Bronchial epithelial cell (primary cell): Measurements from ENCODE around the gene LIPH. TPM values are rescaled to one million over a fixed set of nuclear protein-coding genes. Genes with fewer than 3 reads are reported as not detected.

ENCODE experiments used
- DNase-seq: peaks from one replicate; pipeline ENCODE4 v3.0.0-alpha.2; 2010; ENCODE audit warnings: low read depth
- FAIRE-seq: peaks from 2 replicates; lab custom pipeline; 2011; peaks lifted over from hg19 to GRCh38; lab: Jason Lieb, UNC
- H3K27me3 ChIP-seq: 2 replicates; pipeline ENCODE4 v1.5.1; 2011; ENCODE audit warnings: low read length; ENCODE audit not compliant: control insufficient read depth, insufficient read depth
- H3K36me3 ChIP-seq: 2 replicates; pipeline ENCODE4 v1.5.1; 2011; ENCODE audit warnings: low read length; ENCODE audit not compliant: control insufficient read depth, insufficient read depth
- H3K4me3 ChIP-seq: 2 replicates; pipeline ENCODE4 v1.5.1; 2011; ENCODE audit warnings: mild to moderate bottlenecking, low read depth, low read length, control low read depth
- total RNA-seq: library from RNA; depleted of rRNA; stranded (reverse); fragments of >200 nt; gene quantifications from 2 replicates; pipeline ENCODE4 v1.2.1, GENCODE V29; 2014
- TF ChIP-seq, protein P1 (sequence below): IDR thresholded peaks from 2 replicates; pipeline ENCODE4 v1.5.1; 2011; ENCODE audit warnings: mild to moderate bottlenecking, moderate library complexity, low read length, control low read depth, inconsistent platforms; ENCODE audit not compliant: insufficient read depth, severe bottlenecking

LIPH gene
- total RNA-seq, 1 donor from 2014 or later = 1.8 TPM

DNA sequence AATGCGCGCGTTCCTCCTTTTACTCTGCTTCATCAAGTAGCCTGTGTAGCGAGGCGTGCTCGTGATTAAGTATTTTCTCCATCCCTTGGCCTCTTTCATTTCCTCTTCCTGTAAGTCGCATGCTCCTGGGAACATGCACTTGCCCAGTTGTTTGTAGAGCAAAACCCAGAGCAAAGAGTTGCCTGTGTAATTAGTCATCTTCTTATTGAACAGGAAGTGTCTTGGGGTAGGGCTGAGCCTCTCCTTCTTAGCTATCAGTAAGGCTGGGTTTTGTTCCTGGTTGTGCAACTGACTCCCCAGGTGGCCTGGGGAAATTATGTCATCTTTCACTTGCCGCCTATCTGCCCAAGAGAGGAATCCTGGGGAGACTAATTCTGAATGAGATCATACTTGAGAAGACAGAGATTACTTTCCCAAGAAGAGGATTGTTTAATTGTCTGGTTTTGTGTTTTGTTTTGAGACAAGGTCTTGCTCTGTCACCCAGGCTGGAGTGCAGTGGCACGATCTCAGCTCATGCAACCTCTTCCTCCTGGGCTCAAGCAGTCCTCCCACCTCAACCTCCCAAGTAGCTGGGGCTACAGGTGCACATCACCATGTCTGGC lies 14.9 kb downstream of the LIPH start:
- FAIRE-seq (peak; percentile 97), DNase-seq (peak; percentile 100)
- H3K4me3 ChIP-seq = no peak overlapping the region

DNA sequence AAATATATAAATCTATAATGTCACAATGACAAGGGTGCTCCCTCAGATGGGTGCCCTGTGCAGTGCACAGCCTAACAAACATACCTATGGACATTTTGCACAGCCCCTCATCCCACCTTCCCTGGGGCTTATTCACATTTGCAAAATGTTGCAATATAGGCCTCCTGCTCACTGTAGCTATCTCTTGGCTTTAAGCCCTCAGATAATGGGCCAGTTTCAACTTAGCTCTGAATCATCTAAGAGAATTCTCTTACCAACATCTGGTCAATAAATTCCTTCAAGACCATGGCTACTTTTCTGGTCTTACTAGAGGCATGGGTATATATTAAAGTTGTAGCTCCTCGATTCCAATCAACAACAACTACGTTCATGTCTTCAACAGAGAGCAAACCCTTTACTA lies 17.9 kb downstream of the LIPH start:
- TF ChIP-seq, protein P1, sequence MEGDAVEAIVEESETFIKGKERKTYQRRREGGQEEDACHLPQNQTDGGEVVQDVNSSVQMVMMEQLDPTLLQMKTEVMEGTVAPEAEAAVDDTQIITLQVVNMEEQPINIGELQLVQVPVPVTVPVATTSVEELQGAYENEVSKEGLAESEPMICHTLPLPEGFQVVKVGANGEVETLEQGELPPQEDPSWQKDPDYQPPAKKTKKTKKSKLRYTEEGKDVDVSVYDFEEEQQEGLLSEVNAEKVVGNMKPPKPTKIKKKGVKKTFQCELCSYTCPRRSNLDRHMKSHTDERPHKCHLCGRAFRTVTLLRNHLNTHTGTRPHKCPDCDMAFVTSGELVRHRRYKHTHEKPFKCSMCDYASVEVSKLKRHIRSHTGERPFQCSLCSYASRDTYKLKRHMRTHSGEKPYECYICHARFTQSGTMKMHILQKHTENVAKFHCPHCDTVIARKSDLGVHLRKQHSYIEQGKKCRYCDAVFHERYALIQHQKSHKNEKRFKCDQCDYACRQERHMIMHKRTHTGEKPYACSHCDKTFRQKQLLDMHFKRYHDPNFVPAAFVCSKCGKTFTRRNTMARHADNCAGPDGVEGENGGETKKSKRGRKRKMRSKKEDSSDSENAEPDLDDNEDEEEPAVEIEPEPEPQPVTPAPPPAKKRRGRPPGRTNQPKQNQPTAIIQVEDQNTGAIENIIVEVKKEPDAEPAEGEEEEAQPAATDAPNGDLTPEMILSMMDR = no peak
- Histone ChIP-seq H3K27me3 (no peaks in the 10 kb centered on the region), H3K36me3 (no peaks in the 10 kb centered on the region), H3K4me3 (no peak overlapping the region)
- DNase-seq = peak; percentile 47
- FAIRE-seq = no peak

More for the DNA sequence above, 14.9 kb downstream of the LIPH start:
- Histone ChIP-seq H3K27me3 (no peaks in the 10 kb centered on the region), H3K36me3 (no peaks in the 10 kb centered on the region)
- TF ChIP-seq, protein P1 = no peak

DNA sequence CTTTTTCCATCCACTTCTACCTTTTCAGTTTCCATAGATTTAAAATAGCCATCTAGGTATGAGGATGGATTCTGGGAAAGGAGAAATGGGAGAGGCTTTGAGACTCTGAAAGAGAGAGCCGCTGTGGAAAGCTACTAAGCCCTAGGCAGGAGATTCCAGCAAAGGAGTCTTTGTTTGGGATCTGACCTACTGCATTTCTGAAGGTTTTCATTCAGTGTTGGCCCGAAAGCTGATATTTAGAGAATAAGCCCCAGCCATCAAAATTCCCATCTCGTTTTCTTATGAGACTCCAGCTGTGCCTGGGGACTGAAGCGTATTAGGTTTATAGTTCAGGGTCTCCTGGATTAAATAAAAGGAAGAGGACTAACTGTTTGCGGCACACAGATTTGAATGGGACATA lies 19.5 kb downstream of the LIPH start:
- FAIRE-seq = no peak

DNA sequence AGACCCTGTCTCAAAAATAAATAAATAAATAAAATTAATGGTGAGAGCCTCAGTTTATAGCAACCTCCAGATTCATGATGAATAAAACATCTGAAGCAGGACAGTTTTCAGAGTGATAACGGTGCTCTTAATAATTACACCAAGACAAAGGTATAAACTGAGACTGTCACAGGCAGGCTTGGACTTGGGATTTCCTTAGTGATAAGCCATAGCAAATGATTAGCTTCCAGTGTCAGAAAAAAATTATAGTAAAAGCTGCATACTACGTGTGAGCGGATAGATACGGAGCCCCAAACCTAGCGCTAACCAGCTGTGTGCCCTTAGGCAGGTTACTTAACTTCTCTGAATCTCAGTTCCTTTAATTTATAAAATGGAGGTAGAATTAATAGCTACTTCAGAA lies 21.5 kb downstream of the LIPH start:
- Histone ChIP-seq H3K27me3 (no peaks in the 10 kb centered on the region), H3K4me3 (no peak overlapping the region), H3K36me3 (no peaks in the 10 kb centered on the region)
- TF ChIP-seq, protein P1 = no peak
- no peak for FAIRE-seq
- no peak for DNase-seq

More for the DNA sequence above, 19.5 kb downstream of the LIPH start:
- TF ChIP-seq, protein P1 = no peak
- DNase-seq = no peak
- Histone ChIP-seq H3K4me3 (no peak overlapping the region), H3K27me3 (no peaks in the 10 kb centered on the region), H3K36me3 (no peaks in the 10 kb centered on the region)

DNA sequence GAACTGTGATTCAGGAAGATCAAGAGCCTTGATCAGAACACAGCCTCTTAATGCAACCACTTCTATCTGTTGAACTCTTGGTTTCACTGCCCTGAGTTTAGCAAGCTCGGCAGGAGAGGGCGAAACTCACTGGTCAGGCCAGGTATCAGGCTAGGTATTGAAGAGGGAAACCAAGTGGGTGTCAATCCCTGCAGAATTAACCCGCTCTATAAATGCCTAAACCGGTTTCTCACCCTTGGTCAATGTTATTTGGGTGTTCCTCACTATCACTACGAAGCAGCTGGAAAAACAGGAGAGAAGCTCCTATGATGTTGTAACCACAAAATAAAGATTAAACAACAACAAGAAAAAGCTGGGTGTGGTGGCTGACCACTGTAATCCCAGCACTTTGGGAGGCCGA lies 23.9 kb downstream of the LIPH start:
- TF ChIP-seq, protein P1 = no peak
- DNase-seq (no peak), FAIRE-seq (no peak)
- H3K4me3 ChIP-seq = no peak overlapping the region
- H3K36me3 ChIP-seq = no peaks in the 10 kb centered on the region
- H3K27me3 ChIP-seq = no peaks in the 10 kb centered on the region

DNA sequence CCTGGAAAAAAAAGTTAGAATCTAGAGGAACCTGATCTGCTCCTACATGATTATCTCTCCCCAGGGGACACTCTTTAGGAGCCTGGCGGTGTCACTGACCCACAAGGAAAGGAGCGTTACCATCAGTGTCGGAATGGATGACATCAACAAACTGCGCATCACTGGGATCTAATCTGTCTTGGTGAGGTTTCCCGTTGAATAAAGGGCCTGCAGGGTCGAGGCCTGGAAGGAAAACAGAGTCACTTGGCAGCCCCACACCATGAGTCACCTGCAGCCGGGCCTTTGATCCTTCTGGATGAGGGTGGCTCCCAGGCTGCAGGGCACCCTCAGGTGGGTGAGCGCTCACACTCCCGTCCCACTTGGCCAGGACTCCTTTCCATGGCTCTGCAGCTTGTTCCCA lies 25.0 kb downstream of the LIPH start:
- DNase-seq (no peak), FAIRE-seq (no peak)
- no peaks in the 10 kb centered on the region for H3K36me3 ChIP-seq
- no peak overlapping the region for H3K4me3 ChIP-seq
- TF ChIP-seq, protein P1 = no peak
- no peaks in the 10 kb centered on the region for H3K27me3 ChIP-seq
